A549 (cell line): ENCODE results near the gene SLTM. TPM values are rescaled to one million over a fixed set of nuclear protein-coding genes. Genes with fewer than 3 reads are reported as not detected.

Source experiments
- ATAC-seq, 2 experiments: fragments of 200-7000 bp in 1 of 2; fragments of >200 bp in 1 of 2; cut with Nextera tagmentation in 1 of 2; cut with Tn5 transposase in 1 of 2; 3 replicates each; pipeline versions ENCODE4 v1.8.0 to v1.9.1; 2018 to 2020; ENCODE audit warnings: mild to moderate bottlenecking in 1 of 2, moderate library complexity in 1 of 2
- CTCF ChIA-PET: fragments of 300-600 bp; sonication (Branson Sonifier 250); formaldehyde crosslinking; extraction: SDS; loops from one replicate; lab custom pipeline; 2021; ENCODE audit warnings: antibody characterized with exemption, inconsistent platforms; lab: Yijun Ruan, JAX
- POLR2A ChIA-PET: fragments of 350-600 bp; formaldehyde crosslinking; extraction: SDS; loops from one replicate; lab custom pipeline; 2021; ENCODE audit warnings: antibody characterized with exemption, inconsistent platforms; lab: Yijun Ruan, JAX
- DNase-seq, 2 experiments: peaks; one replicate each; pipeline versions ENCODE4 v3.0.0 to v3.0.0-alpha.2; 2011 to 2016; ENCODE audit warnings: low read depth in 1 of 2, low spot score in 1 of 2
- FAIRE-seq: peaks from 2 replicates; lab custom pipeline; 2011; peaks lifted over from hg19 to GRCh38; lab: Jason Lieb, UNC
- H3K27ac ChIP-seq, 2 experiments: fragments of >200 bp; sonication (Bioruptor Twin); formaldehyde crosslinking; 3 replicates each; pipeline ENCODE4 v1.5.1; 2016 to 2017
- H3K4me1 ChIP-seq: fragments of >200 bp; sonication (Bioruptor Twin); formaldehyde crosslinking; 3 replicates; pipeline ENCODE4 v1.6.1; 2016
- H3K4me2 ChIP-seq: fragments of >200 bp; sonication (Bioruptor Twin); formaldehyde crosslinking; 3 replicates; pipeline ENCODE4 v1.6.1; 2016
- H3K4me3 ChIP-seq: fragments of >200 bp; sonication (Bioruptor Twin); formaldehyde crosslinking; 3 replicates; pipeline ENCODE4 v1.5.1; 2016
- H3K9me3 ChIP-seq: fragments of >200 bp; sonication (Bioruptor Twin); formaldehyde crosslinking; 3 replicates; pipeline ENCODE4 v1.6.1; 2016
- BCL3 ChIP-seq: fragments of >200 bp; sonication (Bioruptor Twin); formaldehyde crosslinking; IDR thresholded peaks from 3 replicates; pipeline ENCODE4 v1.6.1; 2016
- CBX2 ChIP-seq: fragments of 200-600 bp; sonication (generic); IDR thresholded peaks from 2 replicates; pipeline ENCODE4 v1.6.1; 2016; ENCODE audit warnings: low read depth, mild to moderate bottlenecking, borderline replicate concordance
- CTCF ChIP-seq: fragments of >200 bp; sonication (Bioruptor Twin); formaldehyde crosslinking; IDR thresholded peaks from 3 replicates; pipeline ENCODE4 v1.5.1; 2016
- E2F6 ChIP-seq: IDR thresholded peaks from 2 replicates; pipeline ENCODE4 v1.6.1; 2012; ENCODE audit warnings: low read depth, borderline replicate concordance
- EHF ChIP-seq: fragments of 250-450 bp; sonication (Bioruptor Pico); IDR thresholded peaks from 2 replicates; pipeline ENCODE4 v1.5.0; 2020; ENCODE audit warnings: mild to moderate bottlenecking
- EP300 ChIP-seq, 2 experiments: fragments of >200 bp; sonication (Bioruptor Twin); formaldehyde crosslinking; IDR thresholded peaks; 2 replicates in 1 of 2; 3 replicates in 1 of 2; pipeline ENCODE4 v1.6.1; 2016 to 2017
- FOXS1 ChIP-seq: fragments of 250-450 bp; sonication (Bioruptor Pico); IDR thresholded peaks from 2 replicates; pipeline ENCODE4 v1.5.0; 2020; ENCODE audit warnings: mild to moderate bottlenecking, moderate library complexity
- HDAC2 ChIP-seq: fragments of 200-600 bp; sonication (generic); IDR thresholded peaks from 2 replicates; pipeline ENCODE4 v1.6.1; 2016
- HOXB5 ChIP-seq: fragments of 250-450 bp; sonication (Bioruptor Pico); IDR thresholded peaks from 2 replicates; pipeline ENCODE4 v1.5.0; 2020; ENCODE audit warnings: mild to moderate bottlenecking, moderate library complexity
- JUN ChIP-seq, 2 experiments: fragments of >200 bp; sonication (Bioruptor Twin); formaldehyde crosslinking; IDR thresholded peaks; 2 replicates in 1 of 2; 3 replicates in 1 of 2; pipeline ENCODE4 v1.6.1; 2016 to 2017
- KDM5A ChIP-seq: fragments of 200-600 bp; sonication (generic); IDR thresholded peaks from 2 replicates; pipeline ENCODE4 v1.6.1; 2016; ENCODE audit warnings: antibody characterized with exemption, mild to moderate bottlenecking
- MAZ ChIP-seq: fragments of 150-350 bp; IDR thresholded peaks from 2 replicates; pipeline ENCODE4 v1.6.1; 2014; ENCODE audit warnings: antibody characterized with exemption, low read depth, low read length, borderline replicate concordance
- NPAS2 ChIP-seq: fragments of 250-450 bp; sonication (Bioruptor Pico); IDR thresholded peaks from 2 replicates; pipeline ENCODE4 v1.8.0; 2022; ENCODE audit warnings: mild to moderate bottlenecking, moderate library complexity, borderline replicate concordance
- PHF8 ChIP-seq: fragments of 200-600 bp; sonication (generic); IDR thresholded peaks from 2 replicates; pipeline ENCODE4 v1.6.1; 2016; ENCODE audit warnings: low read depth, mild to moderate bottlenecking, antibody characterized with exemption, moderate library complexity, borderline replicate concordance
- RNF2 ChIP-seq: fragments of 200-600 bp; sonication (generic); IDR thresholded peaks from 2 replicates; pipeline ENCODE4 v1.6.1; 2016; ENCODE audit warnings: low read depth, mild to moderate bottlenecking, antibody characterized with exemption, moderate library complexity, borderline replicate concordance
- SREBF2 ChIP-seq: fragments of 450-650 bp; IDR thresholded peaks from 2 replicates; pipeline ENCODE4 v1.6.1; 2014; ENCODE audit warnings: mild to moderate bottlenecking, moderate library complexity
- TP53 ChIP-seq: fragments of 250-450 bp; sonication (Bioruptor Pico); IDR thresholded peaks from 2 replicates; pipeline ENCODE4 v1.5.0; 2021; ENCODE audit warnings: mild to moderate bottlenecking, moderate library complexity
- ZNF302 ChIP-seq: fragments of 250-450 bp; sonication (Bioruptor Pico); IDR thresholded peaks from 2 replicates; pipeline ENCODE4 v1.9.0; 2021; ENCODE audit warnings: inconsistent platforms, mild to moderate bottlenecking, moderate library complexity
- ZSCAN20 ChIP-seq: fragments of 250-450 bp; sonication (Bioruptor Pico); IDR thresholded peaks from 2 replicates; pipeline ENCODE4 v1.8.0; 2022; ENCODE audit warnings: mild to moderate bottlenecking, moderate library complexity
- WGBS: methylation state at CpG from one replicate; pipeline ENCODE4 v1.1.6; 2017; ENCODE audit errors: missing lambda C conversion rate; 5-methylcytosine and 5-hydroxymethylcytosine counted together
- polyA plus RNA-seq, 4 experiments: library from polyadenylated mRNA; depleted of rRNA in 3 of 4; stranded (reverse); fragments of >200 nt; fragmentation: RNase III in 1 of 4; extraction: RNeasy Plus Mini Kit Qiagen cat#74134 plus additional on column Dnase treatment in 1 of 4; gene quantifications; 2 replicates in 3 of 4; 3 replicates in 1 of 4; pipeline ENCODE4 v1.2.3, GENCODE V29; 2011 to 2017

The SLTM gene
- polyA plus RNA-seq, 2 of the 4 experiments (the other 2 are of a cell fraction): 93.5 to 133 TPM

- WGBS: 96% methylated on average over 2 of the region's 2 CpGs
- Histone ChIP-seq H3K4me1 (peaks cover 4% of the 10 kb centered on the region; the same call in 1 of the 3 replicates), H3K27ac (no peak overlapping the region), H3K9me3 (no peaks in the 10 kb centered on the region), H3K4me3 (no peak overlapping the region), H3K4me2 (no peak overlapping the region)
- ChIA-PET CTCF (interaction anchor here (0.9 to 1.5 kb wide), 2 partner anchors 40 to 258 kb away, joined by 4 to 5 read pairs; no protein-coding TSS in a partner anchor), POLR2A (interaction anchor here (0.6 to 1.4 kb wide), 3 partner anchors 9 to 146 kb away, joined by 3 read pairs; partner anchors contain the start of gene MINDY2)
- TF ChIP-seq CTCF: no peak
- no peak for DNase-seq
- ATAC-seq: no peak
- FAIRE-seq: no peak
Observed at GRCh38 chr15:58916962-58917361, 16.5 kb downstream of the SLTM start.

- POLR2A ChIA-PET: no interaction called here
- peaks cover 11% of the 10 kb centered on the region for H3K4me1 ChIP-seq
- CTCF ChIA-PET: interaction anchor here (0.6 kb wide), 1 partner anchor 36 kb away, joined by 4 read pairs; no protein-coding TSS in a partner anchor
- FAIRE-seq: no peak
- ATAC-seq: no peak
- no peak overlapping the region for H3K4me3 ChIP-seq
- no peak for TF ChIP-seq HDAC2
- 91% methylated on average over 4 of the region's 4 CpGs for WGBS
- no peak overlapping the region for H3K27ac ChIP-seq
- H3K9me3 ChIP-seq: no peaks in the 10 kb centered on the region
- H3K4me2 ChIP-seq: no peak overlapping the region
- no peak for DNase-seq
Observed at GRCh38 chr15:58910456-58910855, 23.0 kb downstream of the SLTM start.

- TF ChIP-seq EHF (no peak), SREBF2 (no peak), HOXB5 (CRISPR knock-in tag) (no peak), RNF2 (no peak), CBX2 (no peak), MAZ (no peak), ZNF302 (CRISPR knock-in tag) (no peak), ZSCAN20 (CRISPR knock-in tag) (no peak), TP53 (CRISPR knock-in tag) (no peak), FOXS1 (no peak), KDM5A (no peak)
- TF ChIP-seq, all 56 proteins: peak for 0
- no peak; a peak in 1 of 6 replicates for ATAC-seq
- peaks cover 11% of the 10 kb centered on the region for H3K4me1 ChIP-seq
- no peaks in the 10 kb centered on the region for H3K9me3 ChIP-seq
- DNase-seq: no peak
- H3K4me3 ChIP-seq: no peak overlapping the region
- no peak overlapping the region for H3K4me2 ChIP-seq
- WGBS: 100% methylated on average over 1 of the region's 1 CpG
- no peak overlapping the region for H3K27ac ChIP-seq
- CTCF ChIA-PET: no interaction called here
- POLR2A ChIA-PET: no interaction called here
- FAIRE-seq: no peak
Observed at GRCh38 chr15:58909616-58910015, 23.9 kb downstream of the SLTM start.

GRCh38 chr15:58908550-58909309 is 24.7 kb downstream of the SLTM start:
- POLR2A ChIA-PET: no interaction called here
- peaks cover 11% of the 10 kb centered on the region for H3K4me1 ChIP-seq
- DNase-seq: no peak
- CTCF ChIA-PET: interaction anchor here (0.7 to 0.8 kb wide), 2 partner anchors 14 to 42 kb away, joined by 3 to 5 read pairs; no protein-coding TSS in a partner anchor
- TF ChIP-seq NPAS2 (CRISPR knock-in tag): no peak
- no peak for TF ChIP-seq E2F6
- TF ChIP-seq BCL3: no peak
- no peak for TF ChIP-seq EP300 (IDR thresholded peaks at IDR 0.05)
- no peak for TF ChIP-seq CTCF
- TF ChIP-seq JUN (IDR thresholded peaks at IDR 0.05): no peak
- no peak for TF ChIP-seq PHF8
- FAIRE-seq: no peak
- no peak overlapping the region for H3K27ac ChIP-seq
- H3K9me3 ChIP-seq: no peaks in the 10 kb centered on the region
- no peak overlapping the region for H3K4me3 ChIP-seq
- WGBS: 96% methylated on average over 6 of the region's 6 CpGs
- no peak overlapping the region for H3K4me2 ChIP-seq
- no peak for ATAC-seq
